Stomach (tissue), 9 donors: ENCODE results near the gene CCDC157. TPM values are rescaled to one million over a fixed set of nuclear protein-coding genes. Genes with fewer than 3 reads are reported as not detected.

Experiments
- DNase-seq, 2 donors: peaks; one replicate each; pipeline versions ENCODE4 v3.0.0 to v3.0.0-alpha.2; 2013 to 2019
- H3K27ac ChIP-seq, 5 donors: fragments of 200-600 bp in 4 of 5; sonication (generic) in 4 of 5; one replicate each; pipeline ENCODE4 v1.5.1; 2013 to 2019; ENCODE audit warnings: mild to moderate bottlenecking in 1 of 5, moderate library complexity in 1 of 5
- H3K27me3 ChIP-seq, 3 donors: fragments of 200-600 bp; sonication (generic); one replicate each; pipeline ENCODE4 v1.5.1; 2017 to 2019; ENCODE audit warnings: mixed run types in 1 of 3
- H3K36me3 ChIP-seq, 4 donors: fragments of 200-600 bp; sonication (generic); 1 replicate in 3 of 4; 2 replicates in 1 of 4; pipeline ENCODE4 v1.5.1; 2016 to 2019
- H3K4me1 ChIP-seq, 4 donors: fragments of 200-600 bp; sonication (generic); one replicate each; pipeline ENCODE4 v1.5.1; 2016 to 2019
- H3K4me3 ChIP-seq, 4 donors: fragments of 200-600 bp; sonication (generic) in 3 of 4; one replicate each; pipeline ENCODE4 v1.5.1; 2016 to 2019; ENCODE audit warnings: mild to moderate bottlenecking in 1 of 4
- H3K9me3 ChIP-seq, 4 donors: fragments of 200-600 bp; sonication (generic); one replicate each; pipeline ENCODE4 v1.5.1; 2016 to 2019
- CTCF ChIP-seq, 7 experiments: fragments of 450-650 bp in 4 of 7; fragments of 200-600 bp in 3 of 7; sonication (generic) in 3 of 7; IDR thresholded peaks; one replicate each; pipeline ENCODE4 v1.5.1; 2016 to 2019; ENCODE audit warnings: antibody characterized with exemption in 7 of 7, control low read depth in 2 of 7, mild to moderate bottlenecking in 1 of 7
- EP300 ChIP-seq: sonication (generic); formaldehyde crosslinking; IDR thresholded peaks from one replicate; pipeline ENCODE4 v1.6.1; 2017; ENCODE audit warnings: antibody characterized with exemption
- POLR2A ChIP-seq, 4 donors: fragments of 450-650 bp; IDR thresholded peaks; one replicate each; pipeline ENCODE4 v1.6.1; 2016; ENCODE audit warnings: antibody characterized with exemption in 4 of 4, control low read depth in 2 of 4, mild to moderate bottlenecking in 1 of 4, moderate library complexity in 1 of 4
- POLR2AphosphoS5 ChIP-seq, 3 donors: sonication (generic); formaldehyde crosslinking; IDR thresholded peaks; one replicate each; pipeline ENCODE4 v1.6.1; 2016; ENCODE audit warnings: antibody characterized with exemption in 3 of 3
- WGBS, 5 donors: extraction: QIAGEN DNeasy Blood & Tissue Kit in 3 of 5; methylation state at CpG; one replicate each; pipeline versions ENCODE4 v1.1.5 to v1.1.7; 2013 to 2018; 5-methylcytosine and 5-hydroxymethylcytosine counted together
- intact Hi-C: fragments of 100-400 bp; cut with DNase I; formaldehyde crosslinking; loops from one replicate; pipeline ENCODE4 v1.15.1; 2023; ENCODE audit warnings: low total_unique reads
- polyA plus RNA-seq, 3 donors: library from polyadenylated mRNA; stranded (reverse); fragments of 200-250 nt; gene quantifications; one replicate each; pipeline ENCODE4 v1.2.3, GENCODE V29; 2013
- total RNA-seq, 5 donors: library from RNA; depleted of rRNA; stranded (reverse); fragments of >200 nt; gene quantifications; one replicate each; pipeline versions ENCODE4 v1.1.0 to v1.2.3, GENCODE V29; 2014 to 2016
- donor health status: healthy with polysubstance abuse.
- donor health status: Bipolar disorder and iron deficiency.
- donor health status: healthy.

Gene CCDC157
- total and polyA plus RNA-seq, 8 donors = 0.73 to 9.0 (median 2.2) TPM; not detected in 1

GRCh38 chr22:30414525-30415047, 57.8 kb downstream of the CCDC157 start:
- TF ChIP-seq POLR2AphosphoS5 (IDR thresholded peaks at IDR 0.05) (no peak), EP300 (no peak), CTCF (IDR thresholded peaks at IDR 0.05) (no peak), POLR2A (IDR thresholded peaks at IDR 0.05) (no peak)

GRCh38 chr22:30416403-30416802, 59.6 kb downstream of the CCDC157 start:
- WGBS, 5 donors = 35 to 63% (median 51%) methylated on average over 2 of the region's 2 CpGs
- Histone ChIP-seq H3K4me1 (peaks cover 30 to 58% (median 47%) of the 10 kb centered on the region in 4 donors), H3K4me3 (no peak overlapping the region), H3K27ac (peak overlapping the region in 4 of 5 donors; percentile 20 to 98 (median 72)), H3K36me3 (peaks cover 10 to 84% (median 73%) of the 10 kb centered on the region in 4 donors), H3K9me3 (no peaks in the 10 kb centered on the region), H3K27me3 (no peaks in the 10 kb centered on the region)
- intact Hi-C loops = no loop called here
- no peak for TF ChIP-seq POLR2AphosphoS5 (IDR thresholded peaks at IDR 0.05)
- no peak for TF ChIP-seq CTCF (IDR thresholded peaks at IDR 0.05)
- TF ChIP-seq EP300 = no peak
- no peak for TF ChIP-seq POLR2A (IDR thresholded peaks at IDR 0.05)
- DNase-seq = no peak

More at GRCh38 chr22:30414525-30415047, 57.8 kb downstream of the CCDC157 start:
- peaks cover 10 to 95% (median 89%) of the 10 kb centered on the region in 4 donors for H3K36me3 ChIP-seq
- H3K27me3 ChIP-seq = no peaks in the 10 kb centered on the region
- H3K9me3 ChIP-seq = no peaks in the 10 kb centered on the region
- 81 to 93% (median 90%) methylated on average over 4 of the region's 4 CpGs for WGBS, 5 donors
- no peak overlapping the region for H3K4me3 ChIP-seq
- intact Hi-C loops = no loop called here
- H3K27ac ChIP-seq = no peak overlapping the region
- H3K4me1 ChIP-seq = peaks cover 15 to 40% (median 30%) of the 10 kb centered on the region in 4 donors
- no peak for DNase-seq

GRCh38 chr22:30416837-30417236, 60.0 kb downstream of the CCDC157 start:
- Histone ChIP-seq H3K4me3 (no peak overlapping the region), H3K4me1 (peaks cover 33 to 62% (median 51%) of the 10 kb centered on the region in 4 donors), H3K27me3 (no peaks in the 10 kb centered on the region), H3K27ac (peak overlapping the region in 4 of 5 donors; percentile 20 to 98 (median 72)), H3K36me3 (peaks cover 10 to 81% (median 70%) of the 10 kb centered on the region in 4 donors), H3K9me3 (no peaks in the 10 kb centered on the region)
- DNase-seq = no peak
- intact Hi-C loops = no loop called here
- TF ChIP-seq POLR2A (IDR thresholded peaks at IDR 0.05) = no peak
- TF ChIP-seq CTCF (IDR thresholded peaks at IDR 0.05) = no peak
- TF ChIP-seq EP300 = no peak
- TF ChIP-seq POLR2AphosphoS5 (IDR thresholded peaks at IDR 0.05) = no peak
- WGBS, 5 donors = 24 to 48% (median 38%) methylated on average over 1 of the region's 1 CpG

GRCh38 chr22:30420347-30421125, 63.7 kb downstream of the CCDC157 start:
- TF ChIP-seq POLR2AphosphoS5 (IDR thresholded peaks at IDR 0.05) = peak in 1 of 3 donors; percentile 42
- TF ChIP-seq POLR2A (IDR thresholded peaks at IDR 0.05) = no peak
- Histone ChIP-seq H3K27ac (peak overlapping the region; percentile 2 to 98 (median 96)), H3K9me3 (no peaks in the 10 kb centered on the region), H3K27me3 (no peaks in the 10 kb centered on the region), H3K4me1 (peaks cover 59 to 93% (median 82%) of the 10 kb centered on the region in 4 donors), H3K36me3 (peaks cover 9 to 49% (median 40%) of the 10 kb centered on the region in 4 donors), H3K4me3 (no peak overlapping the region)
- WGBS, 5 donors = 28 to 47% (median 40%) methylated on average over 6 of the region's 6 CpGs
- intact Hi-C loops = no loop called here
- no peak for DNase-seq
